Fibroblast of lung (primary cell): ENCODE measurements around the gene GNLY. TPM values are rescaled to one million over a fixed set of nuclear protein-coding genes. Genes with fewer than 3 reads are reported as not detected.

Source experiments
- DNase-seq, 2 donors: peaks; one replicate each; pipeline versions ENCODE4 v3.0.0 to v3.0.0-alpha.2; 2010; ENCODE audit warnings: low read depth in 2 of 2
- H2AFZ ChIP-seq: 2 replicates; pipeline ENCODE4 v1.5.1; 2012; ENCODE audit warnings: low read length, control low read depth, inconsistent platforms
- H3K27ac ChIP-seq: 2 replicates; pipeline ENCODE4 v1.5.1; 2011; ENCODE audit warnings: low read length, control low read depth; ENCODE audit not compliant: insufficient read depth
- H3K27me3 ChIP-seq: 2 replicates; pipeline ENCODE4 v1.5.1; 2011; ENCODE audit warnings: mild to moderate bottlenecking, low read length; ENCODE audit not compliant: control insufficient read depth, insufficient read depth
- H3K36me3 ChIP-seq: 2 replicates; pipeline ENCODE4 v1.5.1; 2011; ENCODE audit warnings: low read length; ENCODE audit not compliant: control insufficient read depth, insufficient read depth
- H3K4me1 ChIP-seq: 2 replicates; pipeline ENCODE4 v1.5.1; 2011; ENCODE audit warnings: low read length; ENCODE audit not compliant: control insufficient read depth, insufficient read depth; ENCODE audit errors: extremely low read depth
- H3K4me2 ChIP-seq: 2 replicates; pipeline ENCODE4 v1.5.1; 2011; ENCODE audit warnings: low read length, control low read depth; ENCODE audit not compliant: insufficient read depth; ENCODE audit errors: extremely low read depth
- H3K4me3 ChIP-seq, 4 experiments: fragments of 200-600 bp in 1 of 4; sonication (generic) in 1 of 4; replicated peaks in 1 of 4; 2 replicates each; pipeline ENCODE4 v1.5.1; 2011 to 2016; ENCODE audit warnings: low read length in 4 of 4, low read depth in 3 of 4, mild to moderate bottlenecking in 3 of 4, control low read depth in 2 of 4, inconsistent platforms in 1 of 4, mixed read lengths in 1 of 4; ENCODE audit not compliant: insufficient read depth in 1 of 4; ENCODE audit errors: control extremely low read depth in 1 of 4
- H3K79me2 ChIP-seq: 2 replicates; pipeline ENCODE4 v1.5.1; 2012; ENCODE audit warnings: mild to moderate bottlenecking, low read length, inconsistent platforms; ENCODE audit not compliant: control insufficient read depth, insufficient read depth
- H3K9ac ChIP-seq: 2 replicates; pipeline ENCODE4 v1.5.1; 2011; ENCODE audit warnings: mild to moderate bottlenecking, low read length, control low read depth; ENCODE audit not compliant: insufficient read depth
- H3K9me3 ChIP-seq: 2 replicates; pipeline ENCODE4 v1.5.1; 2012; ENCODE audit warnings: low read depth, low read length; ENCODE audit not compliant: control insufficient read depth, insufficient read depth
- H4K20me1 ChIP-seq: 2 replicates; pipeline ENCODE4 v1.5.1; 2011; ENCODE audit warnings: low read length; ENCODE audit not compliant: control insufficient read depth, insufficient read depth; ENCODE audit errors: extremely low read depth
- CTCF ChIP-seq, 2 donors: IDR thresholded peaks in 1 of 2; conservative IDR thresholded peaks in 1 of 2; 1 replicate in 1 of 2; 2 replicates in 1 of 2; pipeline ENCODE4 v1.5.1; 2011 to 2012; ENCODE audit warnings: low read length in 2 of 2, control low read depth in 1 of 2, inconsistent platforms in 1 of 2, low read depth in 1 of 2, mild to moderate bottlenecking in 1 of 2
- EZH2 ChIP-seq: IDR thresholded peaks from 2 replicates; pipeline ENCODE4 v1.5.1; 2012; ENCODE audit warnings: low read length, control low read depth, mild to moderate bottlenecking; ENCODE audit errors: missing control alignments
- polyA plus RNA-seq, 2 donors: library from polyadenylated mRNA; depleted of rRNA in 1 of 2; stranded (reverse) in 1 of 2; unstranded in 1 of 2; fragments of >200 nt; gene quantifications; 2 replicates each; pipeline ENCODE4 v1.2.1, GENCODE V29; 2011 to 2012; ENCODE audit warnings: missing spikeins in 1 of 2
- total RNA-seq: library from RNA; depleted of rRNA; stranded (reverse); fragments of >200 nt; gene quantifications from 2 replicates; pipeline ENCODE4 v1.2.1, GENCODE V29; 2014

The GNLY gene
- total and polyA plus RNA-seq, 2 donors (not counting 1 experiment from before 2014, with no cell fraction given) = under 0.01 TPM; not detected in 1

- no peak overlapping the region for H3K4me2 ChIP-seq
- H4K20me1 ChIP-seq = no peaks in the 10 kb centered on the region
- no peaks in the 10 kb centered on the region for H3K36me3 ChIP-seq
- H3K4me3 ChIP-seq = no peak overlapping the region
- H3K9me3 ChIP-seq = no peaks in the 10 kb centered on the region
- H3K9ac ChIP-seq = no peak overlapping the region
- no peak overlapping the region for H2AFZ ChIP-seq
- no peak for TF ChIP-seq CTCF (conservative IDR thresholded peaks at IDR 0.05 in 1 of 2, IDR thresholded peaks at IDR 0.05 in 1 of 2; ENCODE audit: low read depth in 1 of 2, low read length in 2 of 2)
- TF ChIP-seq EZH2 = no peak
- no peaks in the 10 kb centered on the region for H3K79me2 ChIP-seq
- no peak overlapping the region for H3K27ac ChIP-seq
- H3K4me1 ChIP-seq = no peaks in the 10 kb centered on the region
- DNase-seq = no peak
- no peaks in the 10 kb centered on the region for H3K27me3 ChIP-seq
Observed at GRCh38 chr2:85721641-85722040, 27.5 kb downstream of the GNLY start.

- H3K79me2 ChIP-seq = no peaks in the 10 kb centered on the region
- TF ChIP-seq EZH2 = no peak
- no peak for TF ChIP-seq CTCF (conservative IDR thresholded peaks at IDR 0.05 in 1 of 2, IDR thresholded peaks at IDR 0.05 in 1 of 2; ENCODE audit: low read depth in 1 of 2, low read length in 2 of 2)
- H3K27me3 ChIP-seq = no peaks in the 10 kb centered on the region
- no peak overlapping the region for H3K4me3 ChIP-seq
- no peaks in the 10 kb centered on the region for H4K20me1 ChIP-seq
- H3K36me3 ChIP-seq = no peaks in the 10 kb centered on the region
- H3K9me3 ChIP-seq = no peaks in the 10 kb centered on the region
- no peak overlapping the region for H3K4me2 ChIP-seq
- H3K9ac ChIP-seq = no peak overlapping the region
- H3K27ac ChIP-seq = no peak overlapping the region
- no peak overlapping the region for H2AFZ ChIP-seq
- H3K4me1 ChIP-seq = no peaks in the 10 kb centered on the region
- no peak for DNase-seq
Observed at GRCh38 chr2:85722519-85722918, 28.4 kb downstream of the GNLY start.

- Histone ChIP-seq H3K4me2 (no peak overlapping the region), H3K9ac (no peak overlapping the region), H3K27ac (no peak overlapping the region), H3K27me3 (no peaks in the 10 kb centered on the region), H3K4me3 (no peak overlapping the region), H4K20me1 (no peaks in the 10 kb centered on the region), H3K79me2 (no peaks in the 10 kb centered on the region), H3K9me3 (no peaks in the 10 kb centered on the region), H3K4me1 (no peaks in the 10 kb centered on the region), H3K36me3 (no peaks in the 10 kb centered on the region), H2AFZ (no peak overlapping the region)
- no peak for DNase-seq
- TF ChIP-seq CTCF (conservative IDR thresholded peaks at IDR 0.05 in 1 of 2, IDR thresholded peaks at IDR 0.05 in 1 of 2; ENCODE audit: low read depth in 1 of 2, low read length in 2 of 2) (no peak), EZH2 (no peak)
Observed at GRCh38 chr2:85723707-85724360, 29.7 kb downstream of the GNLY start.
